Transverse colon (tissue), 4 donors: ENCODE data around the gene SIX5. TPM values are rescaled to one million over a fixed set of nuclear protein-coding genes. Genes with fewer than 3 reads are reported as not detected.
"Not testable (repeated sequence)": the region's sequence is repeated elsewhere in the genome, so short reads cannot be mapped to it uniquely, and the experiment has no call there.

Source experiments
- DNase-seq: peaks from one replicate; pipeline ENCODE4 v3.0.0-alpha.2; 2019
- H3K27ac ChIP-seq, 4 donors: fragments of 200-600 bp; sonication (generic); 2 replicates each; pipeline ENCODE4 v1.5.1; 2016 to 2018; ENCODE audit warnings: inconsistent platforms in 4 of 4
- H3K27me3 ChIP-seq: fragments of 200-600 bp; sonication (generic); 2 replicates; pipeline ENCODE4 v1.5.1; 2017; ENCODE audit warnings: inconsistent platforms
- H3K36me3 ChIP-seq, 4 donors: fragments of 200-600 bp; sonication (generic); 2 replicates each; pipeline ENCODE4 v1.5.1; 2017 to 2019; ENCODE audit warnings: inconsistent platforms in 4 of 4
- H3K4me1 ChIP-seq, 4 donors: fragments of 200-600 bp; sonication (generic); 2 replicates each; pipeline ENCODE4 v1.5.1; 2017 to 2020; ENCODE audit warnings: inconsistent platforms in 4 of 4
- H3K4me3 ChIP-seq, 4 donors: fragments of 200-600 bp; sonication (generic); 1 replicate in 1 of 4; 2 replicates in 3 of 4; pipeline versions ENCODE4 v1.5.1 to v1.6.1; 2017 to 2019; ENCODE audit warnings: inconsistent platforms in 4 of 4
- H3K9me3 ChIP-seq, 2 donors: fragments of 200-600 bp; sonication (generic); 2 replicates each; pipeline ENCODE4 v1.5.1; 2017 to 2019; ENCODE audit warnings: inconsistent platforms in 2 of 2
- CTCF ChIP-seq, 5 experiments: fragments of 200-600 bp in 3 of 5; fragments of 450-650 bp in 2 of 5; sonication (generic) in 3 of 5; IDR thresholded peaks; 1 replicate in 2 of 5; 2 replicates in 3 of 5; pipeline ENCODE4 v1.5.1; 2016 to 2017; ENCODE audit warnings: antibody characterized with exemption in 5 of 5, inconsistent platforms in 3 of 5, mild to moderate bottlenecking in 2 of 5, moderate library complexity in 1 of 5
- EP300 ChIP-seq: sonication (generic); formaldehyde crosslinking; IDR thresholded peaks from one replicate; pipeline ENCODE4 v1.6.1; 2017; ENCODE audit warnings: antibody characterized with exemption, low read depth
- POLR2A ChIP-seq: fragments of 450-650 bp; IDR thresholded peaks from one replicate; pipeline ENCODE4 v1.6.1; 2016; ENCODE audit warnings: antibody characterized with exemption, mild to moderate bottlenecking, moderate library complexity
- POLR2AphosphoS5 ChIP-seq, 3 donors: sonication (generic); formaldehyde crosslinking; IDR thresholded peaks; one replicate each; pipeline ENCODE4 v1.6.1; 2016; ENCODE audit warnings: antibody characterized with exemption in 3 of 3
- WGBS, 2 donors: methylation state at CpG; one replicate each; pipeline ENCODE4 v1.1.5; 2018; ENCODE audit warnings: low coverage in 1 of 2; 5-methylcytosine and 5-hydroxymethylcytosine counted together
- in situ Hi-C, 4 donors: fragments of 200-750 bp; cut with MboI; loops; one replicate each; pipeline versions ENCODE4 v1.15.0 to v1.15.1; 2017; ENCODE audit warnings: low sequenced_read_pairs in 3 of 4, low pct_ligation_motif_present in 1 of 4, low pct_unique_long_range_greater_than_20kb in 1 of 4
- intact Hi-C: fragments of 100-400 bp; cut with DNase I; formaldehyde crosslinking; loops from one replicate; pipeline ENCODE4 v1.15.1; 2023; ENCODE audit warnings: low total_unique reads
- total RNA-seq, 4 donors: library from RNA; depleted of rRNA; stranded (reverse); fragments of >200 nt; gene quantifications; one replicate each; pipeline ENCODE4 v1.1.0, GENCODE V29; 2016

The SIX5 gene
- total RNA-seq, 4 donors from 2014 or later: 6.7 to 40.4 (median 9.7) TPM

- Histone ChIP-seq H3K9me3 (no peaks in the 10 kb centered on the region), H3K4me3 (peak overlapping the region; percentile 74 to 98 (median 86)), H3K27ac (peak overlapping the region; percentile 79 to 93 (median 84)), H3K4me1 (peaks cover 6 to 27% (median 16%) of the 10 kb centered on the region in 4 donors), H3K27me3 (no peaks in the 10 kb centered on the region), H3K36me3 (no peaks in the 10 kb centered on the region)
- intact Hi-C loops: no loop called here
- peak; percentile 29 for DNase-seq
- TF ChIP-seq EP300: no peak
- TF ChIP-seq POLR2AphosphoS5 (IDR thresholded peaks at IDR 0.05): no peak
- TF ChIP-seq POLR2A: no peak
- no peak for TF ChIP-seq CTCF (IDR thresholded peaks at IDR 0.05)
- 2 to 5% methylated on average over 6 to 10 of the region's 10 CpGs for WGBS, 2 donors
- in situ Hi-C loops: no loop called here
These were observed 39.2 kb downstream of the SIX5 start for GRCh38 chr19:45729800-45730290.

GRCh38 chr19:45728683-45729082, 40.4 kb downstream of the SIX5 start:
- in situ Hi-C loops: not testable (repeated sequence)
- 90 to 93% methylated on average over 4 to 18 of the region's 18 CpGs for WGBS, 2 donors

GRCh38 chr19:45720065-45720464, 49.0 kb downstream of the SIX5 start:
- H3K36me3 ChIP-seq, DNase-seq, H3K27me3 ChIP-seq, H3K4me3 ChIP-seq, in situ Hi-C loops, H3K9me3 ChIP-seq, intact Hi-C loops: not testable (repeated sequence)
- peaks cover 11 to 49% (median 25%) of the 10 kb centered on the region in 4 donors for H3K4me1 ChIP-seq
- H3K27ac ChIP-seq: peak overlapping the region; percentile 76 to 83 (median 77)
- 98 to 100% methylated on average over 2 to 11 of the region's 11 CpGs for WGBS, 2 donors

More at GRCh38 chr19:45728683-45729082, 40.4 kb downstream of the SIX5 start:
- H3K4me1 ChIP-seq: peaks cover 6 to 27% (median 16%) of the 10 kb centered on the region in 4 donors
- intact Hi-C loops, DNase-seq, H3K36me3 ChIP-seq, H3K4me3 ChIP-seq, H3K27me3 ChIP-seq, H3K27ac ChIP-seq, H3K9me3 ChIP-seq: not testable (repeated sequence)

- Histone ChIP-seq H3K4me3 (peak overlapping the region; percentile 28 to 79 (median 60)), H3K27me3 (no peaks in the 10 kb centered on the region), H3K9me3 (no peaks in the 10 kb centered on the region), H3K36me3 (peaks cover 0 to 4% (median 2%) of the 10 kb centered on the region in 4 donors), H3K4me1 (peaks cover 11 to 46% (median 24%) of the 10 kb centered on the region in 4 donors), H3K27ac (peak overlapping the region; percentile 89 to 95 (median 93))
- DNase-seq: no peak
- in situ Hi-C loops (no loop called here), intact Hi-C loops (loop anchor here (10.0 kb wide), 1 partner anchor 47 kb away; the partner anchor contains the start of gene SIX5)
- no peak for TF ChIP-seq POLR2A
- no peak for TF ChIP-seq CTCF (IDR thresholded peaks at IDR 0.05)
- no peak for TF ChIP-seq EP300
- TF ChIP-seq POLR2AphosphoS5 (IDR thresholded peaks at IDR 0.05): no peak
- 47% methylated on average over 12 of the region's 12 CpGs; no CpG with 5 or more reads in 1 of the 2 donors for WGBS, 2 donors
These were observed 50.9 kb downstream of the SIX5 start for GRCh38 chr19:45717983-45718650.

GRCh38 chr19:45717131-45717982, 51.7 kb downstream of the SIX5 start:
- peak overlapping the region; percentile 47 to 79 (median 60) for H3K4me3 ChIP-seq
- peak overlapping the region; percentile 89 to 95 (median 93) for H3K27ac ChIP-seq
- in situ Hi-C loops (no loop called here), intact Hi-C loops (loop anchor here (10.0 kb wide), 1 partner anchor 47 kb away; the partner anchor contains the start of gene SIX5)
- peaks cover 0 to 8% (median 0%) of the 10 kb centered on the region in 4 donors for H3K36me3 ChIP-seq
- peaks cover 11 to 41% (median 22%) of the 10 kb centered on the region in 4 donors for H3K4me1 ChIP-seq
- WGBS, 2 donors: 1% methylated on average over 51 of the region's 51 CpGs; no CpG with 5 or more reads in 1 of the 2 donors
- H3K27me3 ChIP-seq: no peaks in the 10 kb centered on the region
- H3K9me3 ChIP-seq: no peaks in the 10 kb centered on the region
- TF ChIP-seq POLR2AphosphoS5 (IDR thresholded peaks at IDR 0.05): peak; percentile 85 to 92 (median 91)
- peak; percentile 92 for TF ChIP-seq EP300
- TF ChIP-seq POLR2A: peak; percentile 67
- TF ChIP-seq CTCF (IDR thresholded peaks at IDR 0.05): peak in 2 of 5 experiments; percentile 34 to 50
- DNase-seq: peak; percentile 99
